Measurements from ENCODE around the gene MTCH1. TPM values are rescaled to one million over a fixed set of nuclear protein-coding genes. Genes with fewer than 3 reads are reported as not detected.

Gene MTCH1
- total RNA-seq, 1 experiment from 2014 or later = 178 TPM

- H3K36me3 ChIP-seq (ENCODE audit: control insufficient read depth, insufficient read depth, low read length) = no peaks in the 10 kb centered on the region
- intact Hi-C loops (cut with micrococcal nuclease; ENCODE audit: unreplicated experiment) = no loop called here
- no peak overlapping the region for H3K4me3 ChIP-seq (ENCODE audit: low read depth, low read length)
- no peaks in the 10 kb centered on the region for H3K9me3 ChIP-seq
- CTCF ChIA-PET = interaction anchor here (0.5 kb wide), 1 partner anchor 24 kb away, joined by 4 read pairs; no protein-coding TSS in a partner anchor
- DNase-seq = no peak
- Mint-ChIP-seq H3K4me1 (ENCODE audit: low read depth, unreplicated experiment) (no peaks in the 10 kb centered on the region), H3K9me3 (ENCODE audit: unreplicated experiment) (no peaks in the 10 kb centered on the region), H3K27me3 (ENCODE audit: insufficient read depth, unreplicated experiment) (no peaks in the 10 kb centered on the region), H3K27ac (ENCODE audit: unreplicated experiment) (no peak overlapping the region), H3K36me3 (ENCODE audit: insufficient read depth, unreplicated experiment) (no peaks in the 10 kb centered on the region), H3K4me3 (ENCODE audit: unreplicated experiment) (no peak overlapping the region)
- no peak for TF ChIP-seq CTCF (IDR thresholded peaks at IDR 0.05; ENCODE audit: insufficient read depth in 1 of 2, low read depth in 1 of 2, low read length in 1 of 2, severe bottlenecking in 1 of 2, unreplicated experiment in 1 of 2)
- POLR2A ChIA-PET = no interaction called here
- no TSS peak for BruUV-seq (replicated peaks)
- no peaks in the 10 kb centered on the region for H3K4me1 ChIP-seq
- H3K27me3 ChIP-seq (replicated peaks; ENCODE audit: control insufficient read depth, insufficient read depth, low read length) = no peaks in the 10 kb centered on the region
These were observed 18.3 kb upstream of the MTCH1 start for GRCh38 chr6:37004044-37004980.

GRCh38 chr6:36999751-37000125, 13.7 kb upstream of the MTCH1 start:
- no peak for TF ChIP-seq CTCF (IDR thresholded peaks at IDR 0.05; ENCODE audit: insufficient read depth in 1 of 2, low read depth in 1 of 2, low read length in 1 of 2, severe bottlenecking in 1 of 2, unreplicated experiment in 1 of 2)
- Mint-ChIP-seq H3K27me3 (ENCODE audit: insufficient read depth, unreplicated experiment) (no peaks in the 10 kb centered on the region), H3K9me3 (ENCODE audit: unreplicated experiment) (no peaks in the 10 kb centered on the region), H3K4me3 (ENCODE audit: unreplicated experiment) (no peak overlapping the region), H3K27ac (ENCODE audit: unreplicated experiment) (no peak overlapping the region), H3K36me3 (ENCODE audit: insufficient read depth, unreplicated experiment) (no peaks in the 10 kb centered on the region), H3K4me1 (ENCODE audit: low read depth, unreplicated experiment) (no peaks in the 10 kb centered on the region)
- ChIA-PET CTCF (no interaction called here), POLR2A (interaction anchor here (0.6 kb wide), 1 partner anchor 19 kb away, joined by 8 read pairs; no protein-coding TSS in a partner anchor)
- Histone ChIP-seq H3K9me3 (no peaks in the 10 kb centered on the region), H3K4me1 (no peaks in the 10 kb centered on the region), H3K36me3 (ENCODE audit: control insufficient read depth, insufficient read depth, low read length) (no peaks in the 10 kb centered on the region), H3K27me3 (replicated peaks; ENCODE audit: control insufficient read depth, insufficient read depth, low read length) (no peaks in the 10 kb centered on the region; the same call in 1 of the 2 replicates), H3K4me3 (ENCODE audit: low read depth, low read length) (no peak overlapping the region)
- intact Hi-C loops (cut with micrococcal nuclease; ENCODE audit: unreplicated experiment) = no loop called here
- BruUV-seq (replicated peaks) = no TSS peak
- no peak for DNase-seq

GRCh38 chr6:36999061-36999750, 13.2 kb upstream of the MTCH1 start:
- H3K4me3 ChIP-seq (ENCODE audit: low read depth, low read length) = no peak overlapping the region
- no TSS peak for BruUV-seq (replicated peaks)
- intact Hi-C loops (cut with micrococcal nuclease; ENCODE audit: unreplicated experiment) = no loop called here
- ChIA-PET POLR2A (no interaction called here), CTCF (no interaction called here)
- H3K27ac Mint-ChIP-seq (ENCODE audit: unreplicated experiment) = no peak overlapping the region
- no peak for DNase-seq
- H3K4me1 Mint-ChIP-seq (ENCODE audit: low read depth, unreplicated experiment) = no peaks in the 10 kb centered on the region
- no peaks in the 10 kb centered on the region for H3K4me1 ChIP-seq
- H3K9me3 Mint-ChIP-seq (ENCODE audit: unreplicated experiment) = no peaks in the 10 kb centered on the region
- H3K27me3 ChIP-seq (replicated peaks; ENCODE audit: control insufficient read depth, insufficient read depth, low read length) = no peaks in the 10 kb centered on the region; the same call in 1 of the 2 replicates
- H3K36me3 ChIP-seq (ENCODE audit: control insufficient read depth, insufficient read depth, low read length) = no peaks in the 10 kb centered on the region
- TF ChIP-seq CTCF (IDR thresholded peaks at IDR 0.05; ENCODE audit: insufficient read depth in 1 of 2, low read depth in 1 of 2, low read length in 1 of 2, severe bottlenecking in 1 of 2, unreplicated experiment in 1 of 2) = no peak
- no peaks in the 10 kb centered on the region for H3K9me3 ChIP-seq
- H3K27me3 Mint-ChIP-seq (ENCODE audit: insufficient read depth, unreplicated experiment) = no peaks in the 10 kb centered on the region
- no peaks in the 10 kb centered on the region for H3K36me3 Mint-ChIP-seq (ENCODE audit: insufficient read depth, unreplicated experiment)
- H3K4me3 Mint-ChIP-seq (ENCODE audit: unreplicated experiment) = no peak overlapping the region
